ENCODE results near the gene NPPB.

NPPB gene

DNA sequence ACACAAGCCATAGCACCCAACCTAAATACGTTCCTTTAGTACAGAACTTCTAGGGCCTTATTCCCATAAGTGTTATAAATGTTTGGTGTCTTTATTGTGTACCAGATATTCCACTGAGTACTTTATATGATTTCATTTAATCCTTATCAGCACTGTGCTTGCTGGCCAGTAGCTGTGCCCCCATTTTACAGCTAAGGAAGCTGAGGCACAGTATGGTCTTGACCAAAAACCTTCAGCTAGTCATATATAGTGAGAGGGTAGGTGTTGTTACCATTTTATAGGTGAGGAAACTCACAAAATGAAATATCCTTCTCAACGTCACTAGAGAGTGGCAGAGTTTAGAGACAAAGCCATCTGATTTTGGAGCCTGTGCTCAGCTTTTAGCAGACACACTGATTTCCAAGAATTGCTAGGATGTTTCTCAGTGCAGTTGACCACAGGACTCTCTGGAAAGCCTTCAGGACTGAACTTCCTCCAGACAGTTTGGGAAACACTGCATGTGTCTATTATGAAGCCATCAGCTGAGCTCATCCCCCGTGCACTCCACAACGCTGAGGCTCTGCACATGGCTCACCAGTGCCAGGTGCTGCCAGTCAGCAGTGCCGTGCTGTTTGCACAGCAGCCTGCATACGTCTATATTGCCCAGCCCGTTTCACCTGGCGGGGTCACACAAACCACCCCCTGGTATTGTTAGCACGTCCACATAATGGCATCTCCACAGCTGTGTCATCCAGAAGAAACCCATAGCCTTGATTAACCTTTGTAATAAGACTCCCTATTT lies 26.6 kb downstream of the NPPB start:
- DNase-seq = peak; percentile 92

DNA sequence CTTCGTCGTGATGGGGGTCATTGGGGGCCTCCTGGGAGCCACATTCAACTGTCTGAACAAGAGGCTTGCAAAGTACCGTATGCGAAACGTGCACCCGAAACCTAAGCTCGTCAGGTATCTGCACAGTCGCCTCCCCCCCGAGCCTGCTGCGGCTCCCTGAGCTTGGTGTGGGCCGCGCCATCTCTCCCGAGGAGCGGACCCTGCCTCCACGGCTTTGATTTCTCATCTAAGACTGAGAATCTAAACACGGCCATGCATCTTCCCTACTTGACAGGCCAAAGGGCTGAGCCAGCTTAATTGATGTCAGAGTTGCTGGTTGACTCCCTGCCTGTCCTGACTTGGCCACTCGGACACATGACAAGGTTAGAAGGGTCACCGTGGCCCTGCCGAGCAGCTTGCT lies 30.2 kb downstream of the NPPB start:
- DNase-seq = no peak

DNA sequence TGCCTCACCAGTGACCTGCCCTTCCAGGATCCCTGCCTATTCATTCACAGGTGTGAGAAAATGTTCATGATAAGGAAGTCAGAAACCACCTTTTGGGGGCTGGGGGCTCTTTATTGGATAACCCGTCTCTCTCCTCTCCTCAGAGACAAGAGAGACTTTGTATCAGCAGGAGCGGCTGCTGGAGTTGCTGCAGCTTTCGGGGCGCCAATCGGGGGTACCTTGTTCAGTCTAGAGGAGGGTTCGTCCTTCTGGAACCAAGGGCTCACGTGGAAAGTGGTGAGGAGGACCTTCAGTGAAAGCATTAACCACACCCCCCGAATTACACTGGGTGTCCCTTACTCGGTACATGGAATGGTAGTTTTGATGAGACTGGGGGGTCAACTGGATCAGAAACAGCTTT lies 31.8 kb downstream of the NPPB start:
- DNase-seq = no peak

DNA sequence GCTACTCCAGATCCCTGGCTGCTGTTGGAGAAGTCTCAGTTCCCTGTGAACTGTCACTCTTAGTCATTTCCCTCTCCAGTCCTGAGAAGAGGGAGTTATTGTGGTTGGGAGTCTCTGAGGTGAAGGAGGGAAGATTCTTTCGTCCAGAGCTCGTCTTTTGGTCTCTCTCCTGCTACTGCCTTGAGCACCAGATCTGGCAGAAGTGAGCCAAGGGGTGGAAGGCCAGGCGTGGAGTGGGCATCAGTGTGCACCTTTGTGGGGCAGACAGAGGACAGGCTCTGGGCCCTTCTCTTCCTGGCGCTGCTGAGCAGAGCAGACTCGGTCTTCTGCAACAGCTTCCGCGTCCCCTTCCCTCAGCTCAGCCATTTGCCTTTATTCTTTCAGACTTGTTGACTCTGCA lies 33.6 kb downstream of the NPPB start:
- no peak for DNase-seq

DNA sequence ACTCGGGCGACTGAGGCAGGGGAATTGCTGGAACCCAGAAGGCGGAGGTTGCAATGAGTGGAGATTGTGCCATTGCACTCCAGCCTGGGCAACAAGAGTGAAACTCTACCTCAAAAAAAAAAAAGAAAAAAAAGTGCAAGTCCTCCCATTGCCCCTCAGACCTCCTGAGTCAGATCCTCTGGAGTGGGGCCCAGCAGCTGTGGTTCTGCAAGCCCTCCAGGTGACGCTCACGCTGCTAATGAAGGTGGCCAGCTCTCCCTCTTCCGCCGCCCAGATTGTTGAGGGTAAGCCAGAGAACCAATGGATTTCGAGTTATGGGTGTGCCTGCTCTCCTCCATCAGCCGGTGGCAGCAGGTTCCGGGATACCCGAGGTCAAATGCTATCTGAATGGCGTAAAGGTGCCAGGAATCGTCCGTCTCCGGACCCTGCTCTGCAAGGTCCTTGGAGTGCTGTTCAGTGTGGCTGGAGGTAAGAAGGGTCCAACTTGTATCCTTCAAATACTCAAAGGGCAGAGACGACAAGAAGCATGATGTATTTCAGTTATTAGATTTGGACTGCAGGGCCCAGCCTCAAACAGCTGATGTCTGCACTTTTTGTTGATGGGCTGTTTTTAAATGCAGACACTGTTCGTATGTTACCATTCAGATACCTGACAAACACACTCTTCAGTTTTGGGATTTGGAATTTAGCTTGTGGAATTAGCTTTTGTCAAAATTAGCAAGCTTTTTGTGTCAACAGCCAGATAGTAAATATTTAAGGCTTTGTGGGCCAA lies 35.2 kb downstream of the NPPB start:
- no peak for DNase-seq

DNA sequence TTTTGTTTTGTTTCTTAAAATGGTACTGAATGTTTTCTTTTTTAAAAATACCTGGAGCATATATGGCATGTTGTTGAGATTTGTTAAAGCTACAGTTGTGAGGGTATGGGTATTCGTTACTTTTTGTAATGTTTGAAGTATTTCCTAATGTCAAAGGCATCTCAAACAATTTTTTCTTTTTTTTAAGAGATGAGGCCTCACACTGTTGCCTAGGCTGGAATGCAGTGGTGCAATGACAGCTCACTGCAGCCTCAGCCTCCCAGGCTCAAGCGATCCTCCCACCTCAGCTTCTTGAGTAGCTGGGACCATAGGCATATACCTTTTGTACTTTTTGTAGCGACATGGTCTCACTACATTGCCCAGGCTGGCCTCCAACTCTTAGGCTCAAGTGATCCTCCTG lies 36.7 kb downstream of the NPPB start:
- DNase-seq = no peak

DNA sequence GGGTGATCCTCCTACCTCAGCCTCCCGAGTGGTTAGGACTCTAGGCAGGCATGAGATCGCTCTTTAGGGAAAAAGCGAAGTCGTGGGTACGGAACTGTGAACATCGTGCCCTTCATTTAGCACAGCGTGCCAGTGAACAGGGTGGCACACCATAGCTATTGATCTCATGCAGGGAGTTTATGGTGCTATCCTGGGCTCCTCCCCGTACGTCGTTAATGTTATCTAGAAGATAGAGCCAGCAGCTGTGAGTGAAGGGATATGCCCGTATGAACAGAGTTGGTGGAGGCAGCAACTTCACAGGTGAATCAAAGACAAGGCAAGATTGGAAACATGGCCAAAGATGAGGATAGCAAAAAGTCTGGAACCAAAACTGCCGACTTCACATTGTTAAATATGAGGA lies 41.6 kb downstream of the NPPB start:
- no peak for DNase-seq

DNA sequence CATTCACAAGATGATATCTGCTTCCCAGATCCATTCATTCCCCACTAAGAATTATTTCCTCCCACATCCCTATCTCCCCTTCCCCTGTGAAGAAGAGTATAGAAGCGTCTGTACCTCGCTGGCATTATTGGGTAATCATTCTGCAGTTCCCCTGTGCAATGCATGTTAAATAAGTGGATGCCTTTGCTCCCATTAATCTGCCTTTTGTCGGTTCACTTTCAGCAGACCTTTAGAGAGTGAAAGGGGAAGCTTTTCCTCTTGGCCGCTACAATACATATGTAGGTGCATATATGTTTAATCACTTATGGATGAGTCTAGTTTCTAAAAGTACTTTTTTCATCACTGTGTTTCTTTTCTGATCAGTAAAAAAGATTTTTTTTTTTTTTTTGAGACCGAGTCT lies 45.7 kb downstream of the NPPB start:
- no peak for DNase-seq
